ENCODE results near the gene WNT3.

DNA sequence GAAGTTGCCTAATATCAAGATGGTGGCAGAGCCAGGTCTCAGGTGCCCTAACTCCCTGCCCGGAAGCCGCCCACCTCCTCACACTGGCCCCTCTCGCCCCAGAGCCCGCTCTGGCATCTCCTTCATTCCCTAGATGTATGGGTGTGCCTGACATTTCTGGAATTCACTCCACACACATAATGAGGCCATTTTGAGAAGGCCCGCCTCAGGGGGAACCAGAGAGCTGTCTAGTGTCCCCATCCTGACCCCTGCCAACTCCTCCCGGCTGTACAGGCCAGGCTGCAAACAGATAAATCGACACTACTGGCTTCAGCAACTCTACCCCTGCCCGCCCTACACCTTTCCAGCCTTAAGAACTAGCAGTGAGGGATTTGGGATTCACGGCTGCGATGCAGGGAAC, 7.7 kb downstream of the WNT3 start:
- TF ChIP-seq POLR2A (IDR thresholded peaks at IDR 0.05) (no peak), EP300 (IDR thresholded peaks at IDR 0.05; ENCODE audit: low read depth) (no peak)

Data from transverse colon (tissue), 1 donor.